Coronary artery (tissue), 2 donors: ENCODE results near the gene CR1L.
"Not testable (repeated sequence)": the region's sequence is repeated elsewhere in the genome, so short reads cannot be mapped to it uniquely, and the experiment has no call there.

Experiments used
- DNase-seq: peaks from one replicate; pipeline ENCODE4 v3.0.0-alpha.2; 2017; ENCODE audit warnings: low spot score
- H3K27ac ChIP-seq, 2 donors: fragments of 200-600 bp; sonication (generic); one replicate each; pipeline ENCODE4 v1.5.1; 2016 to 2019
- H3K4me3 ChIP-seq: fragments of 200-600 bp; sonication (generic); 2 replicates; pipeline ENCODE4 v1.5.1; 2016; ENCODE audit warnings: mild to moderate bottlenecking, moderate library complexity
- CTCF ChIP-seq: fragments of 200-600 bp; sonication (generic); IDR thresholded peaks from one replicate; pipeline ENCODE4 v1.5.1; 2019; ENCODE audit warnings: antibody characterized with exemption

The CR1L gene

GRCh38 chr1:207748737-207749528, 104.0 kb downstream of the CR1L start:
- Histone ChIP-seq H3K4me3 (no peak overlapping the region), H3K27ac (no peak overlapping the region)
- TF ChIP-seq CTCF: no peak
- DNase-seq: no peak

- peak overlapping the region; percentile 91 for H3K4me3 ChIP-seq
- H3K27ac ChIP-seq: peak overlapping the region; percentile 80 to 87
Observed at GRCh38 chr1:207750631-207751305, 105.8 kb downstream of the CR1L start.

GRCh38 chr1:207751463-207751789, 106.5 kb downstream of the CR1L start:
- not testable (repeated sequence) for DNase-seq
- peak overlapping the region; percentile 91 for H3K4me3 ChIP-seq
- peak overlapping the region; percentile 80 to 87 for H3K27ac ChIP-seq

More at GRCh38 chr1:207750631-207751305, 105.8 kb downstream of the CR1L start:
- TF ChIP-seq CTCF: no peak
- DNase-seq: no peak

- Histone ChIP-seq H3K27ac (peak within 1 kb of the TSS; percentile 80 to 87), H3K4me3 (peak within 1 kb of the TSS; percentile 91)
- DNase-seq: peak; percentile 98
- no peak for TF ChIP-seq CTCF
Observed at GRCh38 chr1:207751790-207752455, 107.0 kb downstream of the CR1L start, which contains the start of gene CD46. Gene CD46, plus strand, starts transcription at chr1:207752054. Its CDS starts 159 bp downstream, at chr1:207752213.

- H3K4me3 ChIP-seq: peak overlapping the region; percentile 91
- H3K27ac ChIP-seq: peak overlapping the region; percentile 80 to 87
- DNase-seq: no peak
- no peak for TF ChIP-seq CTCF
Observed at GRCh38 chr1:207752456-207752998, 107.6 kb downstream of the CR1L start.

- peak overlapping the region; percentile 91 for H3K4me3 ChIP-seq
Observed at GRCh38 chr1:207753611-207754010, 108.7 kb downstream of the CR1L start.

More at GRCh38 chr1:207753611-207754010, 108.7 kb downstream of the CR1L start:
- H3K27ac ChIP-seq: no peak overlapping the region
- DNase-seq: no peak
- no peak for TF ChIP-seq CTCF
